CD14-positive monocyte (primary cell): ENCODE data around the gene COL9A3. TPM values are rescaled to one million over a fixed set of nuclear protein-coding genes. Genes with fewer than 3 reads are reported as not detected.

Experiments used
- DNase-seq, 3 donors: peaks; one replicate each; pipeline ENCODE4 v3.0.0-alpha.2; 2011 to 2022
- H2AFZ ChIP-seq: 2 replicates; pipeline ENCODE4 v1.6.0; 2012; ENCODE audit warnings: mild to moderate bottlenecking, low read depth, low read length, inconsistent platforms; ENCODE audit not compliant: insufficient read depth, poor library complexity, severe bottlenecking
- H3K27ac ChIP-seq, 2 donors: 1 replicate in 1 of 2; 2 replicates in 1 of 2; pipeline ENCODE4 v1.5.1; 2012 to 2013; ENCODE audit warnings: low read length in 2 of 2, control low read depth in 1 of 2, inconsistent platforms in 1 of 2, low read depth in 1 of 2, mild to moderate bottlenecking in 1 of 2
- H3K27me3 ChIP-seq, 2 donors: one replicate each; pipeline versions ENCODE4 v1.6.0 to v1.6.1; 2011 to 2013; ENCODE audit warnings: low read length in 2 of 2; ENCODE audit not compliant: control insufficient read depth in 2 of 2, insufficient read depth in 2 of 2
- H3K36me3 ChIP-seq, 2 donors: replicated peaks in 1 of 2; 1 replicate in 1 of 2; 2 replicates in 1 of 2; pipeline versions ENCODE4 v1.5.1 to v1.6.1; 2012 to 2013; ENCODE audit warnings: low read length in 2 of 2, control low read depth in 1 of 2, inconsistent platforms in 1 of 2, mild to moderate bottlenecking in 1 of 2; ENCODE audit not compliant: insufficient read depth in 2 of 2, control insufficient read depth in 1 of 2
- H3K4me1 ChIP-seq, 2 donors: 1 replicate in 1 of 2; 2 replicates in 1 of 2; pipeline versions ENCODE4 v1.5.1 to v1.6.1; 2012 to 2013; ENCODE audit warnings: low read length in 2 of 2, control low read depth in 1 of 2, inconsistent platforms in 1 of 2, mild to moderate bottlenecking in 1 of 2, moderate library complexity in 1 of 2; ENCODE audit not compliant: insufficient read depth in 2 of 2, control insufficient read depth in 1 of 2
- H3K4me2 ChIP-seq: replicated peaks from 2 replicates; pipeline ENCODE3; 2012; ENCODE audit warnings: low read length, moderate library complexity, mild to moderate bottlenecking; ENCODE audit not compliant: poor library complexity, severe bottlenecking; ENCODE audit errors: extremely low read depth
- H3K4me3 ChIP-seq, 3 experiments: fragments of 200-600 bp in 1 of 3; sonication (generic) in 1 of 3; replicated peaks in 1 of 3; 1 replicate in 2 of 3; 2 replicates in 1 of 3; pipeline ENCODE4 v1.5.1; 2011 to 2013; ENCODE audit warnings: low read length in 3 of 3, mild to moderate bottlenecking in 3 of 3, control low read depth in 2 of 3, low read depth in 2 of 3, inconsistent platforms in 1 of 3, moderate library complexity in 1 of 3
- H3K79me2 ChIP-seq: 2 replicates; pipeline ENCODE4 v1.6.0; 2012; ENCODE audit warnings: mild to moderate bottlenecking, control low read depth, inconsistent platforms, low read length, moderate library complexity; ENCODE audit not compliant: insufficient read depth
- H3K9ac ChIP-seq: 2 replicates; pipeline ENCODE4 v1.6.0; 2017; ENCODE audit warnings: low read length, mild to moderate bottlenecking; ENCODE audit not compliant: insufficient read depth, poor library complexity, severe bottlenecking
- H3K9me3 ChIP-seq, 2 donors: replicated peaks in 1 of 2; 1 replicate in 1 of 2; 2 replicates in 1 of 2; pipeline versions ENCODE4 v1.5.1 to v1.6.1; 2012 to 2013; ENCODE audit warnings: low read length in 2 of 2, control low read depth in 1 of 2; ENCODE audit not compliant: control insufficient read depth in 1 of 2, insufficient read depth in 1 of 2
- H4K20me1 ChIP-seq: 2 replicates; pipeline ENCODE4 v1.6.0; 2012; ENCODE audit warnings: mild to moderate bottlenecking, low read length, control low read depth, moderate library complexity; ENCODE audit not compliant: insufficient read depth
- H3K27ac Mint-ChIP-seq, 7 donors: one replicate each; pipeline ENCODE4 v1.8.0; 2020; ENCODE audit warnings: mild to moderate bottlenecking in 7 of 7, mixed read lengths in 7 of 7, moderate library complexity in 6 of 7, inconsistent platforms in 2 of 7
- H3K27me3 Mint-ChIP-seq, 3 donors: one replicate each; pipeline ENCODE4 v1.8.0; 2021 to 2022; ENCODE audit warnings: low read depth in 3 of 3, mild to moderate bottlenecking in 3 of 3, mixed read lengths in 3 of 3, moderate library complexity in 3 of 3, inconsistent platforms in 1 of 3
- H3K36me3 Mint-ChIP-seq, 2 donors: one replicate each; pipeline ENCODE4 v1.8.0; 2020; ENCODE audit warnings: mixed read lengths in 2 of 2, inconsistent platforms in 1 of 2, mild to moderate bottlenecking in 1 of 2
- H3K4me1 Mint-ChIP-seq: one replicate; pipeline ENCODE4 v1.8.0; 2020; ENCODE audit warnings: mild to moderate bottlenecking, mixed read lengths
- H3K4me3 Mint-ChIP-seq, 2 donors: one replicate each; pipeline ENCODE4 v1.8.0; 2020; ENCODE audit warnings: mild to moderate bottlenecking in 2 of 2, mixed read lengths in 2 of 2, moderate library complexity in 1 of 2
- H3K9me3 Mint-ChIP-seq, 7 donors: one replicate each; pipeline ENCODE4 v1.8.0; 2020 to 2022; ENCODE audit warnings: mixed read lengths in 7 of 7, mild to moderate bottlenecking in 6 of 7, moderate library complexity in 6 of 7, inconsistent platforms in 2 of 7
- CTCF ChIP-seq: fragments of 200-600 bp; IDR thresholded peaks from one replicate; pipeline ENCODE4 v1.8.0; 2022; ENCODE audit warnings: antibody characterized with exemption, mild to moderate bottlenecking
- WGBS: methylation state at CpG from one replicate; pipeline ENCODE4 v1.1.5; 2013; ENCODE audit warnings: missing lambda C conversion rate; ENCODE audit not compliant: insufficient coverage; 5-methylcytosine and 5-hydroxymethylcytosine counted together
- intact Hi-C, 2 donors: fragments of 100-400 bp; cut with micrococcal nuclease; formaldehyde crosslinking; loops; one replicate each; pipeline versions ENCODE4 v1.15.0 to v1.15.1; 2023
- polyA plus RNA-seq, 3 donors: library from polyadenylated mRNA; depleted of rRNA in 1 of 3; unstranded in 2 of 3; stranded (reverse) in 1 of 3; fragments of 300-500 nt in 2 of 3; fragments of >200 nt in 1 of 3; fragmentation: Illumina TruSeq in 2 of 3; gene quantifications; 1 replicate in 2 of 3; 2 replicates in 1 of 3; pipeline ENCODE4 v1.2.3, GENCODE V29; 2012 to 2021
- small RNA-seq: library from RNA; depleted of rRNA; stranded (forward); fragments of <200 nt; gene quantifications from one replicate; pipeline ENCODE3, GENCODE V24; 2012; ENCODE audit warnings: low read depth; ENCODE audit not compliant: insufficient read length

Gene COL9A3
- polyA plus RNA-seq, 3 donors: 1.8 to 4.4 (median 2.6) TPM

GRCh38 chr20:62890444-62890843 is 73.6 kb downstream of the COL9A3 start:
- Mint-ChIP-seq H3K27ac (no peak overlapping the region), H3K27me3 (peaks cover 0 to 3% (median 0%) of the 10 kb centered on the region in 3 donors), H3K9me3 (no peaks in the 10 kb centered on the region), H3K4me3 (no peak overlapping the region), H3K4me1 (peaks cover 5% of the 10 kb centered on the region), H3K36me3 (peaks cover 92 to 98% of the 10 kb centered on the region in 2 donors)
- no peaks in the 10 kb centered on the region for H3K9me3 ChIP-seq
- no peak overlapping the region for H3K27ac ChIP-seq
- no peaks in the 10 kb centered on the region for H3K27me3 ChIP-seq
- no peak overlapping the region for H2AFZ ChIP-seq
- H3K36me3 ChIP-seq: peaks cover 97 to 100% of the 10 kb centered on the region in 2 donors
- peaks cover 0 to 5% of the 10 kb centered on the region in 2 donors for H3K4me1 ChIP-seq
- no peak overlapping the region for H3K4me3 ChIP-seq
- no peak overlapping the region for H3K4me2 ChIP-seq
- H4K20me1 ChIP-seq: peaks cover 35% of the 10 kb centered on the region
- no peak for DNase-seq
- intact Hi-C loops: no loop called here
- no peak overlapping the region for H3K9ac ChIP-seq
- 100% methylated on average over 2 of the region's 7 CpGs for WGBS
- H3K79me2 ChIP-seq: no peaks in the 10 kb centered on the region
- no peak for TF ChIP-seq CTCF

Small RNA genes lying within 50 kb of the gene (small RNA-seq; reads per million reads assigned to genes)
- gene DPH3P1: not detected

Other genes starting within 250 kb of the COL9A3 start
- under 1 TPM; 0.05 to 0.42 (median 0.26) TPM for gene SLCO4A1, start 174.5 kb upstream of the COL9A3 start, polyA plus RNA-seq
- 1 to 10 TPM in 1 of 3 donors, under 1 TPM in 2; 0.35 to 2.5 (median 0.40) TPM for gene NTSR1, start 108.2 kb upstream of the COL9A3 start, polyA plus RNA-seq
- gene MRGBP, start 20.6 kb upstream of the COL9A3 start, polyA plus RNA-seq: 10 to 100 TPM in 2 of 3 donors, 1 to 10 TPM in 1; 9.8 to 10.5 (median 10.2) TPM
- 100 to 1,000 TPM in 1 of 3 donors, 10 to 100 TPM in 2; 47.8 to 114 (median 79.3) TPM for gene OGFR, start 12.2 kb upstream of the COL9A3 start, polyA plus RNA-seq
- gene TCFL5, start 44.8 kb downstream of the COL9A3 start, polyA plus RNA-seq: 1 to 10 TPM in 1 of 3 donors, under 1 TPM in 2; 0.38 to 3.5 (median 0.89) TPM
- 10 to 100 TPM in 2 of 3 donors, 1 to 10 TPM in 1; 8.5 to 23.8 (median 12.9) TPM for gene DIDO1, start 109.5 kb downstream of the COL9A3 start, polyA plus RNA-seq
- 10 to 100 TPM; 12.4 to 19.7 (median 12.7) TPM for gene GID8, start 121.1 kb downstream of the COL9A3 start, polyA plus RNA-seq
- 10 to 100 TPM in 1 of 3 donors, under 1 TPM in 2; 0.81 to 31.3 (median 0.82) TPM for gene SLC17A9, start 135.7 kb downstream of the COL9A3 start, polyA plus RNA-seq
- gene BHLHE23, start 189.9 kb downstream of the COL9A3 start, polyA plus RNA-seq: not detected